Heart right ventricle (tissue), 16 donors: Measurements from ENCODE around the gene KLF17. TPM values are rescaled to one million over a fixed set of nuclear protein-coding genes. Genes with fewer than 3 reads are reported as not detected.

Source experiments
- ATAC-seq, 8 donors: fragments of 200-7000 bp; cut with Tn5 transposase; one replicate each; pipeline ENCODE4 v1.9.1; 2020; ENCODE audit warnings: mild to moderate bottlenecking in 8 of 8, moderate library complexity in 8 of 8, moderate number of reproducible peaks in 1 of 8
- DNase-seq, 2 donors: peaks; one replicate each; pipeline ENCODE4 v3.0.0-alpha.2; 2020
- H3K27ac ChIP-seq, 10 donors: fragments of 200-600 bp; sonication (generic) in 2 of 10; one replicate each; pipeline versions ENCODE4 v1.5.0 to v1.8.0; 2020 to 2022; ENCODE audit warnings: mild to moderate bottlenecking in 3 of 10
- H3K27me3 ChIP-seq, 7 donors: fragments of 200-600 bp; one replicate each; pipeline ENCODE4 v1.8.0; 2021 to 2022; ENCODE audit warnings: mild to moderate bottlenecking in 2 of 7
- H3K36me3 ChIP-seq, 9 donors: fragments of 200-600 bp; sonication (generic) in 1 of 9; one replicate each; pipeline versions ENCODE4 v1.5.0 to v1.8.0; 2020 to 2022; ENCODE audit warnings: mild to moderate bottlenecking in 2 of 9
- H3K4me1 ChIP-seq, 9 donors: fragments of 200-600 bp; sonication (generic) in 1 of 9; one replicate each; pipeline versions ENCODE4 v1.5.0 to v1.8.0; 2020 to 2022; ENCODE audit warnings: mild to moderate bottlenecking in 4 of 9
- H3K4me3 ChIP-seq, 10 donors: fragments of 200-600 bp; sonication (generic) in 2 of 10; one replicate each; pipeline versions ENCODE4 v1.5.0 to v1.8.0; 2020 to 2022; ENCODE audit warnings: mild to moderate bottlenecking in 7 of 10, moderate library complexity in 2 of 10
- H3K9me3 ChIP-seq, 11 donors: fragments of 200-600 bp in 10 of 11; sonication (generic) in 2 of 11; one replicate each; pipeline versions ENCODE4 v1.5.0 to v1.8.0; 2013 to 2022; ENCODE audit warnings: mild to moderate bottlenecking in 2 of 11, control low read depth in 1 of 11, moderate library complexity in 1 of 11
- CTCF ChIP-seq, 9 donors: fragments of 200-600 bp; sonication (generic) in 2 of 9; IDR thresholded peaks; one replicate each; pipeline versions ENCODE4 v1.5.0 to v1.8.0; 2021 to 2022; ENCODE audit warnings: antibody characterized with exemption in 9 of 9, mild to moderate bottlenecking in 5 of 9, moderate library complexity in 1 of 9
- WGBS, 2 donors: extraction: QIAGEN DNeasy Blood & Tissue Kit; methylation state at CpG; one replicate each; pipeline ENCODE4 v1.1.7; 2013; ENCODE audit warnings: inconsistent platforms in 1 of 2; 5-methylcytosine and 5-hydroxymethylcytosine counted together
- intact Hi-C, 10 donors: fragments of 100-400 bp; cut with DNase I; formaldehyde crosslinking; loops; one replicate each; pipeline versions ENCODE4 v1.11.1 to v1.14.2; 2022
- polyA plus RNA-seq, 2 donors: library from polyadenylated mRNA; stranded (reverse); fragments of 200-250 nt; gene quantifications; one replicate each; pipeline ENCODE4 v1.2.3, GENCODE V29; 2013
- total RNA-seq, 10 donors: library from RNA; stranded (reverse); fragmentation: NEBNext Ultra II Directional in 3 of 10; extraction: Animal tissue kit (Norgen Biotek cat#: 25700) in 3 of 10; gene quantifications; one replicate each; pipeline versions ENCODE4 v1.2.1 to v1.2.4, GENCODE V29; 2021 to 2023
- donor health status: Arrhythmogenic right ventricular cardiomyopathy.
- donor health status: ischemic (EF 13 %, LVEDD 7.1; RV severe dilation, severe dysfunction).
- donor health status: healthy with polysubstance abuse.
- donor health status: DM: no; HTN: yes; CAD: no.
- donor health status: DM: no; HTN: no; CAD: no.
- donor health status: ischemic (EF 25% LVEDD 6.9; RV normal size, moderate dysfunction).
- donor health status: ischemic (EF 25% LVEDD 5.7; RV mildly dilated, moderate dysfunction).
- donor health status: healthy.
- donor health status: DM: yes; HTN: yes; CAD: no.
- donor health status: Ischemic cardiomyopathy.
- donor health status: ischemic (EF 35%, LVEDD 5.7; RV mildly dilated, moderate dysfunction).
- donor health status: nonischemic (EF 11% LVEDD 7.7; RV severe dilation, severe dysfunction).
- donor health status: DM: yes; HTN: yes; CAD: no.
- donor health status: PGD.
- donor health status: ischemic (EF 29% LVEDD 5.4; RV normal size, mild dysfunction).
- donor health status: nonischemic (EF 23%, LVEDD 6.1; RV moderate dilation, normal function).

Gene KLF17
- total and polyA plus RNA-seq, 12 donors, result 0.01 to 0.12 TPM; not detected in 10

- Histone ChIP-seq H3K4me3 (no peak overlapping the region), H3K9me3 (no peaks in the 10 kb centered on the region), H3K4me1 (no peaks in the 10 kb centered on the region), H3K27me3 (peaks cover 0 to 10% (median 0%) of the 10 kb centered on the region in 7 donors), H3K36me3 (no peaks in the 10 kb centered on the region), H3K27ac (no peak overlapping the region)
- DNase-seq, result no peak
- ATAC-seq, result no peak
- intact Hi-C loops, result no loop called here
- no peak for TF ChIP-seq CTCF (IDR thresholded peaks at IDR 0.05)
- WGBS, 2 donors, result 59 to 74% methylated on average over 2 of the region's 2 CpGs
Measured at GRCh38 chr1:44078104-44078503, 40.5 kb upstream of the KLF17 start.

GRCh38 chr1:44079566-44079965, 39.1 kb upstream of the KLF17 start:
- ATAC-seq, result no peak
- TF ChIP-seq CTCF (IDR thresholded peaks at IDR 0.05), result no peak
- H3K9me3 ChIP-seq, result no peaks in the 10 kb centered on the region
- no peak overlapping the region for H3K4me3 ChIP-seq
- intact Hi-C loops, result no loop called here
- H3K27me3 ChIP-seq, result peaks cover 0 to 18% (median 0%) of the 10 kb centered on the region in 7 donors
- no peaks in the 10 kb centered on the region for H3K4me1 ChIP-seq
- no peak overlapping the region for H3K27ac ChIP-seq
- WGBS, 2 donors, result 85 to 90% methylated on average over 4 of the region's 4 CpGs
- no peaks in the 10 kb centered on the region for H3K36me3 ChIP-seq
- DNase-seq, result no peak

GRCh38 chr1:44084998-44085675, 33.5 kb upstream of the KLF17 start:
- H3K4me3 ChIP-seq, result no peak overlapping the region
- H3K27me3 ChIP-seq, result peaks cover 0 to 22% (median 0%) of the 10 kb centered on the region in 7 donors
- intact Hi-C loops, result no loop called here
- H3K27ac ChIP-seq, result no peak overlapping the region
- 60 to 68% methylated on average over 3 of the region's 3 CpGs for WGBS, 2 donors
- TF ChIP-seq CTCF (IDR thresholded peaks at IDR 0.05), result no peak
- H3K9me3 ChIP-seq, result no peaks in the 10 kb centered on the region
- DNase-seq (no peak), ATAC-seq (no peak)
- H3K36me3 ChIP-seq, result no peaks in the 10 kb centered on the region
- peaks cover 0 to 12% (median 0%) of the 10 kb centered on the region in 9 donors for H3K4me1 ChIP-seq

- Histone ChIP-seq H3K27me3 (peaks cover 0 to 22% (median 0%) of the 10 kb centered on the region in 7 donors), H3K36me3 (no peaks in the 10 kb centered on the region), H3K4me3 (no peak overlapping the region), H3K9me3 (no peaks in the 10 kb centered on the region), H3K4me1 (peaks cover 0 to 12% (median 0%) of the 10 kb centered on the region in 9 donors), H3K27ac (no peak overlapping the region)
- ATAC-seq, result no peak
- no peak for DNase-seq
- intact Hi-C loops, result no loop called here
- 61 to 80% methylated on average over 4 of the region's 4 CpGs for WGBS, 2 donors
- no peak for TF ChIP-seq CTCF (IDR thresholded peaks at IDR 0.05)
Measured at GRCh38 chr1:44086692-44087474, 31.7 kb upstream of the KLF17 start.
